Activated T-helper 1 cell treated with anti-CD3 and anti-CD28 coated beads, Interleukin-2, amount 50 U/mL, for 16 hours (primary cell): ENCODE measurements around the gene B3GAT1.

Experiments used
- DNase-seq, 2 donors: peaks; one replicate each; pipeline ENCODE4 v3.0.0-alpha.2; 2020; ENCODE audit warnings: low read depth in 1 of 2, low spot score in 1 of 2

The B3GAT1 gene

DNA sequence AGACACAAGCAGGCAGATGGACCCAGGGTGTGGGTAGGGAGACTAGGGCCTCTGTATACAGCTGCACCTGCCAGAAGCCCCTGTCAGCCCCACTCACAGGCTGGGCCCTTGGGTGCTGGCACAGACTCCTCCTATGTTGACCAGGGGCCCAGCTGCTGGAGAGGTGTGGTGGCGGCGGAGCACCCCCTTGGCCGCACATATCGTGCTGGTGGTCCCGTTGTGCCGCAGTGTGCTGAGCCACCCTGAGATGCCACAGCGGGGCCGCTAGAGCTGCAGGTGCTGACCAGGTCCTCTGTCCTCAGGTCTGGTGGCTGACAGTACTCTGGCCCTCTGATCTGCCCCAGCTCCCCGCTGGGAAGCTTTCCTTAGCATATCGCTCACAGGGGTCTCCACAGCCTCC lies 30.2 kb upstream of the B3GAT1 start:
- no peak for DNase-seq

DNA sequence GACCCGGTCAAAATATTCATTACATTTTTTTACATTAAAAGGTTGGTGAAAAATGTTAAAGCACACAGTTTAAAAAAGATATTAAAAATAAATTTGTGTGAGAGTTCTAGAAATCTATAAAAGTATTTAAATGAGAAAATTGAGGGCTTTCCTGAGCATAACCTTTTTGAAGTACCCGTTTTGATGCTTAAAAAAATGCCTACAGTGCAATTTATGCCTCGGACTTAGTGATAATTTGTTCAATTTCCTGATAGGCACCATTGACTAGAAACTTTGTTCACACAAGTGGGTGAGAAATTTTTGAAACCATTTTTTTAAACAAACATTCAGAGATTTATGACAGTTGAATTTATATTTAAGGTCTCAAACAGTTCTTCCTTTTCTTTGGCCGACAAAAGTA lies 29.7 kb upstream of the B3GAT1 start:
- DNase-seq: no peak

DNA sequence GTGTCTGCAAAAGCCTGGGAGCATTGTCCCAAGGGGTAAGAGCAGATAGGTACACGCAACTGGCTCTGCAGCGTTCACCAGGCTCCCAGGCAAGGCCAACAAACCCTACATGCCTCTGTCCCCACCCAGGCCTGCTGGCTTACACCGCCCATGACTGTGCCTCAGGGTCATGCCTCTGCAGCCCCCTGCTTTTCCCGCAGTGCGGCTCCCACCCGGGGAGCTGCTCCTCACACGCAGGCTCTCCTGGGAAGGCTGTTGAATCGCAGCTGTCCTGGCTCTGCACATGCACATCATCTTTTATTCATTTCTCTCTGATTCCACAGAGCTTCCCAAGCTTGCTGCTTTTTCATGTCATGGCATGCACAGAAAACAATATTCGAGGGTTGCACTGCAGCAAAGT lies 29.2 kb upstream of the B3GAT1 start:
- no peak for DNase-seq

DNA sequence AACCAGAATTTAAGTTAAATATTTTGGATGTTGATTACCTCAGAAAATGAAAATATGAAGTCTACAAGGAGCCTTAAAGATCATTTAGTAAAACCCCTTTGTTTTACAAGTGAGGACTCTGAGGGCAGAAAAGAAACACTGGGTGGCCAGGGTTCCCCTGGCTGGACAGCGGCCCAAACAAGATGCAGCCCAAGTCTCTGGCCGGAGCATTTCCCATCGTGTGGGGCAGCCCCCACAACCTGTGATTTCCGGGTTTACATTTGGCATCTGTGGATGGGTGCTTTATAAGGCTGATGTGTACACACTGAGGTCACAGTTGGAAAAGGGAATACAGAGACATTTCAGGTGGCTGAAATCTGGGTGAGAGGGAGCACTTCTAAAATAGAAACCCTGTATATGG lies 28.8 kb upstream of the B3GAT1 start:
- no peak for DNase-seq

DNA sequence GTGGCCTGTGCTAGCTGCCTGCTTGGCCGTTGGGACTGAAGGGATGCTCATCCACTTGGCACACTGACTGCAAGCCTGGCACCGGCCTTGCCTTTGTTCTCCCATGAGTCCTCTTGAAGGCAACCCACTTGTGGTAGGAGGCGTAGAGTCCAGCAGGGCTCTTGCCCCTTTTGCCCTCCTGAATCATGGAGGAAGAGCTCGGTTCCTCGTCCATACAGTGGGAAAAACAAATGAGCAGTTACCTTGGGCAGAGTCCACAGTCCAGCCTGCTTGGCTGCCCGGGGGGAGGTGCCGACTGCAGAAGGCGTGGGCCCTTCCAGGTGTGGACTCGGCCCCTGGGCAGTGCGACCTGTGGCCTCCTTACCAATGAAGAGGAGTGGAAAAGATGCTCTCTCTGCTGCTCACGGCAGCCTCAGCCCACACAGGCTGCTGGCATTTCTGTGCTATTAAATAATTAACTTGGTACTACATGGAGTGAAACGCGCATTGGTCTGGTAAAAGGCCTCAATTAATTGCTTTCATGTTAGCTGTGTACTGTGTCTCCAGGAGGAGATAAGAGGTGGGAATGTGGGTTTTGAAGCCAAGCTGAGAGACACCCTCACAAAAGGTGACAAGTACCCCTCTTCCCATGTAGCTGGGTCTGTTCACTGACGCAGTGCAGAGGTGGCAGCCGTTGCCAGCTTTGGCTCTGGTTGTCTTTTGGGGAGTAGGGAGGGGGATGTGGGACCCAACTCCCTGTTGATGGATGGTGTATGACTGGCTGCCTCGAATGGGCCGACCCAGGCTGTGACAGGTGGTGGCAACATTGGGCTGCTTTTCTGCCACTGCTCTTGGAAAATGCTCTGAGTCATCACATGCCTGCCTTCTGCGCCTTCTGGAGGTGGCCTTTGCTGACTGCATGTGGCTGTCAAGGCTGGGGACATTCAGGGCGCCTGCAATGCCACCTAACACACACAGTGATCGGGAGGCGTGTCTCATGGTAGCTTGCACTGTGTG lies 26.8 kb upstream of the B3GAT1 start:
- DNase-seq: no peak

DNA sequence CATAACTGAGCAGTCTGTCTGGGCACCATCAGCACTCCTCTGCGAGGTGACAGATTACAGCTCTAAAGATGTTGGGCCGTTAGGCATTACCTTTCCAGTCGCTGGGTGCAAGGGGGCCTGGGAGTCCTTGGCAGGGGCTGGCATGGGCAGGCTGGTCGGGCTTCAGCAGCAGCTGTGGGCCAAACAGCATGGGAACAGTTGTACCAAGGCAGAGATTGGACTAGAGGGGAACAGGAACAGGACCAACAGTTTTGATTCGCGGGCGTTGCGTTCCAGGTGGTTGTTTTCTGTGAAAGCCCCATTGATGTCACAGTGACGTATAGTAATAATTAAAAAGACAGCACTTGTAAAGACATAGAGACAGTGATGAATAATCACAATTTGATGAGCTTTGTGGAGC lies 25.8 kb upstream of the B3GAT1 start:
- no peak for DNase-seq

DNA sequence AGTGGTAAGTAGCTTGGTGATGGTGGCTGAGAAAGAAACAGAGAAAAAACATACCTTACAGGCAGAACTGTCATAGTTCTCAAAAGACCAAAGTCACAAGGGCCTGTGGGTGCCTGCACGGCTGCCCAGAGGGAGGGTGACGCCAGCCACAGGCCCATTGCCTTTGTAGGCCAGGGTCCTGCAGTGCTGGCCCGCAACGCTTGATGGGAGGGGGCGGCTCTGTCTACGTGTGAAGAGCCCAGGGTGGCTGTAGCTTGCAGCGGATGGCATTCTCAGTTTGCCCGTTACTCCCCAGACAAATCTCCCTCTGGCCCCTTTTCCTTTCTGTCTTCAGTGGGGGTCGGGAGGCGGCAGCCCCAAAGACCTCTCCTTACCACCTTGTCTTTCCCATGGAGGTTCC lies 24.7 kb upstream of the B3GAT1 start:
- no peak for DNase-seq

DNA sequence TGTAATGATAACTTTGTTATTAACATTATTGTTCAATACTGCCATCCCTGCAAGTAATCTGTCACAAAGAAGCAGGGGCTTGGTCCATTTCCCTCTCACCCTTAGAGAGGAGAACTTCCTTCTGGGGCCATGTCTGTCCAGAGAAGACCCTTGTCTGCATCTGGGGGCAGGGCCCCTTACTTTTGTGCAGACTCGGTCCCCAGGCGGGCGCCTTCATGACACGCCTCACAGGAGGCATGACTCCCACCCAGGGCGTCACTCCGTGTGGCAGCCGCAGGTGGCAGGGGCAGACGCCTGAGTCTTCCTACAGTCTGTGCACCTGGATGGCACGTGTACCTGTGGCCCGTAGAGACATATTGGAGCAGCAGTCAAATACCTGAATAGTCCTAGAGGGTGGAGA lies 21.8 kb upstream of the B3GAT1 start:
- no peak for DNase-seq

DNA sequence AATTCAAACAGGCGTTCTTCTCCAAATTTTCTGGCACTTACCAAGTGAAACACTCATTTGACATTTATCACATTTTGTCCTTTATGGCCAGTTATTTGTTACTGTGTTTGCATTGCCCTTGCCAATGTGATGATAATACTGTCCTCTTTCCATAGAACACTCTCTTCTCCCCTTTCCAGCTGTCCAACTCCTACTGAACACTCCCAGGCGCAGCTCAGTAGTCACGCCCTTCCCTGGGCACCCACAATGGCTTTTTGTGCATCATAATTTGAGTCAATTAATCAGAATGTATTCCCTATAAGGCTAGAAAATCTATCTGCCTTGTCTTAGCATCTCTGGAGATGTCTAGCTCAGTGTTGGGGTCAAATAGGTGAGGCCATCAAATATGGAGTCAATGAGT lies 21.2 kb upstream of the B3GAT1 start:
- DNase-seq: no peak

DNA sequence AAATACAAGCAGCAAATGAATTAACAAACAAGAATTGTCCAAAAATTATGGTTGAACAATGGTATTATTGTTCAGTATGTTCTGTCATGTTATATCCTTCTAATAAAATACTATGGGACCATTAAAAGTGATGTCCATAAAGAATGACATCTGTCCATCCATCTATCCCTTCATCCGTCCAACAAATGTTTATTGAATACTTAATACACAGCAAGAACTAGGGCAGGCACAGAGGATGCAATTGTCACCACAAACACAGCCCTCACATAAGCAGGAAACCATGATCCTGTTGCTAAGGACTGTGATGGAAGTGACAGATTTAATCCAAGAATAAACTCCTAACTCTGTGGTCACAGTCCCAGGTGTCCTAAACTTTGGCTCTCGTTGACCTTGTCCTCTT lies 20.7 kb upstream of the B3GAT1 start:
- no peak for DNase-seq

DNA sequence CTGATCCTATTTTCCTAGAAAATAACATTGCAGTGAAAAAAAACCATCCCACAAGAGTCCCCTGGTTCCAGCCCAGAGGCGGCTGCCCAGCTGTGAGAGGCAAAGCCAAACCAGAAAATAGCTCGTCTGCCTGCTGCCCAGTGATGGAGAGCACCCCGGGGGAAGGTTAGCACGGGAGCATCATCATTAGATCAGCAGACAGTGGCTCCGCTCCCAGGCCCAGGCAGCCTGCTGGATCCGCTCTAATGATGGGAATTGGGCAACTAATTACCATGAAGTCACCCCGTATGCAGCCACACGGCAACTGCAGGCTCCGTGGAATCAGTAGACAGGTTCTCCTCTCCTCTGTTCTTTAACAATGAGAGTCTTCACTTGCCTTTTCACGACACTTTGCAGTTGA lies 17.1 kb upstream of the B3GAT1 start:
- DNase-seq: no peak

DNA sequence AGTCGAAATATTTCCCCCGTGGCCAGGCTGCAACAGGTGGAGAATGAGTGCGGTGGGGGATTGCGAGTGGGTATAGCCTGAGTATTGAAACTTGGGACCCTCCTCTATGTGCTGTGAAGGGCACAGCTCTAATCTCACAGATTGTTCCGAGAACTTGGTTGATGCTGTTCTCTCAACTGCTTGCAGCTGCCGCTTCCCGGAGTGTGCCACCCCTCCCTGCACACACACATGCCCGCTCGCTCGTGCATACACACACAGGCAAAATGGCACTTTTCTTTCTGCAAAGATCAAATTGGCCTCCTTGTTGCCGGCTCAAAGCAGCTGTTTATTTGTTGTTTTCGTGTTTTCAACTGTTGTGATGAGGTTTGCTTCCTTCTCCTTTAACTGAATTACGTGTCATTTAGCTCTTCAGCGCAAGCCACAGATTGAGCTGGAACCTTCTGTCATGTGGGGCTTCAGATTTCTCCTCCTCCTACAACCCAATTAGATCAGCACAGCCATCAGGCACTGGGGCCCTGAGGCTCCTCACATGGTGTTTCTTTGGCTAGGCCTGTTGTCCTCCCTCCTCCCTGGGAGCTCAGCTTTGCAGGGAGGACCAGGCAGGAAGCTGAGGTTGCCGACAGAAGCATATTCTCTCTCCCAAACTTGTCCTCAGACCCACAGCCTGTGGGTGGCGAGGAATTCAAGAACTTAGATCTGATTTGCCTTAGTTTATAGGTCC lies 13.9 kb upstream of the B3GAT1 start:
- DNase-seq: no peak

DNA sequence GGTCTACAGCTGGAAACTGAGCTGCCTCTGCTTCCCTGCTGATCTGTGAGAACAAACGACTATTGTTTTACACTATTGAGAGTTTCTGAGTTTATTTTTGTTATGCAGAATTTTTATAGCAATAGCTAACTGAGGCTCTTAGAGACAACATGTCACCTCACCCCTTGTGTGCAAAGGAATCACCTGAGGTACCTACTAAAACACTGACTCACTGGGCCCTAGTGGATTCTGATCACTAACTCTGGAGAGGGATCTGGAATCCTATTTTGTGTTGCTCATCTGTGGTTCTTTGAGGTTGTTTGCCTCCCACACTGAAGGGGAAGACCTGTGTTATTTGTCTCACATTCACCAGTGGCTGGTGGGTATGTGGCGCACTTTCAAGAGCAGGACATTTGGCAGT lies 13.4 kb upstream of the B3GAT1 start:
- no peak for DNase-seq

DNA sequence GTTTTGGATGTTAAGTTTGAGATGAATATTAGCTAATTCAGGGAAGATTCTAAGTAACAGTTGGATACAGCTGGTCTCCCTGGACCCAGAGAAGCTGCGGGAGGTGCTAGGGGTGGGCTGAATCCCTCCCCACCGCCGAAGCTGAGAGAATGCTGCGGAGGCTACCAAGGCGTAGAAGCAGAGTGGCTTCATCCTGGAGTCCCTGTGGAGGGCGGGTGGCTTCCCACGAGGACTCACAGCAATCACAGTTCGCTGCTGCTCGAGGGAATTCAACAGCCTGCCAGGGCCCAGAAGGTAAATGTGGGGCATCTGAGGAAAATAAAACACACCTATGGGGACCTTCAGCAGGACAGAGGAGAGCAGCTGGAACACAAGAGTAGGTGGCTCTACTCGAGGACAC lies 11.1 kb upstream of the B3GAT1 start:
- DNase-seq: no peak

DNA sequence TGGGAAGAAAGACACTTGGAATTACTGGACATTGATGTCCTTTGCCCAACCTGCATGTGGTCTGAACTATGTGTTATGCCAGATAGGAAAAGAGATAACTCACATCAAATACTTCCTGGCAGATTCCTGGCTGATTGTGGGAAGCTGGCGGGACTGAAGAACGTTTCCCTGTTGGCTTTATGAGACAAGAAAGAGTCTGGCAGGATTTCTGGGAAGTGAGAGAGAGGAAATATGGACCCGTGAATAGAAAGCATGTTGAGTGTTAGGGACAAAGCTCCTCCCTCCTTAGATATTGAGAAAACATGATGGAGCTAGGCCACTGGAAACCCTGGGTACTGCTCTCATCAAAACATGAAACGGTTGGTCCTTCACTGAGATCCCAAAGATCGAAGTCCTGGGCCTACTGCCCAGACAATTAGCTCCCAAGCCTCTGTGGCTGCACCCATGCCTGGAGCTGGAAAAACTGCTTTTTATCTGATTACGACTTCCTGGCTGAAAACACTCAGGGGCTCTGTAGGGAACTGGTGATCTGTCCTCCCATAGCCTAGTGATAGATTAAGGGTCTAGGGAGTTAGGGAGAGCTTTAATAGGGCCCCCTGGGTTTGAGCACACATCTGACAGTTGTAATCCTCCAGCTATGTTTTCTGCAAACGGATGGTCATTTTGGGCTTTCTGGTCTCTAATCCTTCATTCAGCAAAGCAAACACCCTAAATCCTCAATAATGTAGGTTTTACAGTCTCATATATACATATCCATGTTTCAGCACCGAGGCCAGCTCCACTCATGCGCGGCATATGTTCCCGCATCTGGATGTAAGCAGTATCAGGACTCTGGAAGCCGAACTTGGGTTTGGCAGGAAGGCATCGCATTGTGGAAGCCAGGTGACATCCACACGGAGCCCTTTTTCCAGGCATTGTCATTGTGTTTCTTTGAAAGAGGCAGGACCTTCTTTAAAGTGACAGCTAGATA lies 6.1 kb upstream of the B3GAT1 start:
- DNase-seq: no peak

DNA sequence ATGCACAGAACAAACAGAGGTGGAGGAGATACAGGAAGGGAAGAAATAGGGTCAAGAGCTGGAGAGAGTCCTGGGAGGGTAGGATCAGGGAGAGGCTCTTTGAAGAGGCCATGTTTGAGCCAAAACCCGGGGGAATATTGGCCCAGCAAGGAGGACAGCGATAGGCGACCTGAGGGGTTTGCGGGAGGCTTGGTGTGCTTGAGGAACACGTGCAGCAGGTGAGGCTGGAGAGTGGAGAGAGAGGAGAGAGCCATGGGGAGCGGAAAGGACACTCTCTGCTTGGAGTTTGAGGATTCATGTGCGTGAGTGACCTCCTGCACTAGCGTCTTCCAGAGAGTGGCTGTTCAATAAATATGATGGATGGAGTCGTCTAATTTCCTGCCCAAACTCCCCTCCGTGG lies 4.7 kb upstream of the B3GAT1 start:
- no peak for DNase-seq

DNA sequence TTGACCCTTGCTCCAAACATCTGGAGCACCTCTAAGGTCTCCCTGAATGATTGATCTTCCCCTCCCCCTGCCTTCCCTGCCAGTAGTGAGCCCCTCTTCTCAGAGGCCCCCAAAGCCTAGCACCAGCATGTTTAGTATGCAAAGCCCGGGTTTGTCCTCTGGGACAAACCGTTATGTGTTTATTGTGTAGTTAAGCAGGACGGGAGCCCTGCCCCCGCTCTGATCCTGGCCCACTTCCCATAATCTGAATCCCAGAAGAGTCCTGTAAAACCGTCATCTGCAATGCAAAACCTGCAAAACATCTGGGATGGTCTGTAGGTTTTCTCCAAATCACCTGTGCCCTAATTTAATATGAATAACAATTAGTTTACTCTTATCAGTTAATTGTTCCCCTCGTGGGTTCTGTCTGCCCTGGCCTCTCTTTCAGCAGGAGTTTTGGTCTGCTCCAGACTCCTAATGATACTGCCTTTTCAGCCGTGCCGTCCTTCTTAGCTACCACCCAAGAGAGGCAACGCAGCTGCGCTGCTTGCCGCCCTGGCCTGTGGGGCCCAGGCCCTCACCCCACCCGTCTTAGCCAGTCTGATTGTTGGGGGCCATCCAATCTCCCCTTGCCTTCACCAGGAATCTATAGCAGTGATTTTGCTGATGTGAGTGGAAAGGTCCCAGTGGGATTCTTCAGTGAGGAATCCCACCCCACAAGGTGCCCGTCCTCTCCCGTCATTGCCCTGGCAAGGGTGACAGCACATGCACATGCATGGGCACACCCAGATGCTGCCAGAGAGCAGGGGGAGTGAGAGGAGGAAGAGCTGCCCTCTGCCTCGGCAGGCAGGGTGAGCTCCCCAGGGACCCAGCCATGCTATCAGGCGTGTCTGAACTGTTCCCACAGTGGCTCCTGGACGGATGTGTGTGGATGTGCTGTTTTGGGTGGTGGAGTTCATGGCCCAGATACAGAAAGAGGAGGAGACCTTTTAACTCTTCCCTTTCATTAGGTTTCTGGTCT lies 3.0 kb upstream of the B3GAT1 start:
- DNase-seq: no peak

DNA sequence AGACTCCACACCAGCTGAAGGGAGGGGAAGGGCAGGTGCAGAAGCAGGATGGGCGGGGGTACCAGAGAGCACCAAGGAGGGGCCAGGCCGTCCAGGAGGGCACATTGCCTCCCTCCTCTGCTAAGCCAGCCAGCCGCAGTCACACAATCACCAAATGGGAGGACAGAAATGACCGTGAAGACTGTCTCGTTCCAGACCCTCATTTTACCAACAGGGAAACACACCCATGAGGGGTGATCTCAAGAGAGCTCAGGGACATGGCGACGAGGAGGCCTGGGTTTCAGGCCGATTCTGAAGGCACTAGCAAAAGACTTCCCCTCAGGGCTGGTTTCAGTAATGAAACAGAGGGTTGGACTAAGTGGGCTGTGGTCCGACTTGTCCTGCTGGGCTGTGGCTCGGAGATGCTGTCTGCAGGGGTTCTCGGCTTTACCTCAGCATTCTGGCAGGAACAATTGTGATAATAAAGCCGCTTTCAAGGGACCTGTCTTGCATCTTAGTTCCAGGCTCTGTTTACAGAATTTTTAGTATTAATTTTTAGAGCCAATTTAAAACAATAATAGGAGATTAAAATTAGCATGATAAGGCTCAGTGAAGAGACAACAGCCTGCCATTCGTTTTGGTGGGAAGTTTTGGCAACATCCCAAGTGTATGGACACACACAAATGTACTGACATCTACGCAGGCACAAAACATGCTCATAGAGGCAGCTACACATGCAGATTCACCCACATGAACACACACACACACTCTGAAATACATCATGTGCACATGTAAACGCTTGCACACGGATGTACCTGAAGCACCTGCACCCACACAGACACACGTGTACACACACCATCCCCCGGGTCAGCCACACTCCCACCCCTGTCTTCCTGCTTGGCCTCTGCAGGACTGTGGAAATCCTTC lies 2.0 kb upstream of the B3GAT1 start:
- DNase-seq: no peak
